ENCODE measurements around the gene CHN2. TPM values are rescaled to one million over a fixed set of nuclear protein-coding genes. Genes with fewer than 3 reads are reported as not detected.
A peak's percentile ranks its signal among the peaks of the same experiment; 100 is the strongest.

Gene CHN2
- total RNA-seq, 2 donors from 2014 or later = 7.0 to 29.1 TPM

GRCh38 chr7:29167721-29168120 lies 26.9 kb upstream of the CHN2 start:
- DNase-seq (ENCODE audit: low spot score) = no peak
- intact Hi-C loops (cut with DNase I) = no loop called here
- WGBS = 78% methylated on average over 1 of the region's 1 CpG

DNA sequence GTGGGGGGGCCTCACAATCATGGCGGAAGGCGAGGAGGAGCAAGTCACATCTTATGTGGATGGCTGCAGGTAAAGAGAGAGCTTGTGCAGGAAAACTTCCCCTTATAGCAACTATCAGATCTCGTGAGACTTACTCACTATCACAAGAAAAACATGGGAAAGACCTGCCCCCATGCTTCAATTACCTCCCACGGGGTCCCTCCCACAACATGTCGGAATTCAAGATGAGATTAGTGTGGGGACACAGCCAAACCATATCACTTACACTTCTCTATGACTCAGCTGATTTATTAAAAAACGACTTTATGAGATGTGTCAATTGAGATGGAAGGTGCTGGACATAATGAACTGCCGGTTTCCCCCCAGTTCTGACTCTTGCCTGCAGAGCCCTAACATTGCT lies 23.8 kb upstream of the CHN2 start:
- 77% methylated on average over 7 of the region's 7 CpGs for WGBS
- intact Hi-C loops (cut with DNase I) = no loop called here
- TF ChIP-seq POLR2A (IDR thresholded peaks at IDR 0.05) = no peak
- no peak for TF ChIP-seq POLR2AphosphoS5 (IDR thresholded peaks at IDR 0.05)
- TF ChIP-seq CTCF (IDR thresholded peaks at IDR 0.05) = no peak
- no peaks in the 10 kb centered on the region for H3K9me3 ChIP-seq
- DNase-seq (ENCODE audit: low spot score) = no peak
- no peak overlapping the region for H3K27ac ChIP-seq
- no peak overlapping the region for H3K4me3 ChIP-seq
- no peaks in the 10 kb centered on the region for H3K4me1 ChIP-seq (replicated peaks)
- H3K27me3 ChIP-seq (replicated peaks; ENCODE audit: insufficient read depth) = no peaks in the 10 kb centered on the region
- H3K36me3 ChIP-seq = no peaks in the 10 kb centered on the region

More at GRCh38 chr7:29167721-29168120, 26.9 kb upstream of the CHN2 start:
- H3K27me3 ChIP-seq (replicated peaks; ENCODE audit: insufficient read depth) = no peaks in the 10 kb centered on the region
- H3K4me1 ChIP-seq (replicated peaks) = no peaks in the 10 kb centered on the region
- H3K9me3 ChIP-seq = no peaks in the 10 kb centered on the region
- no peaks in the 10 kb centered on the region for H3K36me3 ChIP-seq
- no peak overlapping the region for H3K4me3 ChIP-seq
- H3K27ac ChIP-seq = no peak overlapping the region
- TF ChIP-seq POLR2A (IDR thresholded peaks at IDR 0.05) (no peak), POLR2AphosphoS5 (IDR thresholded peaks at IDR 0.05) (no peak), CTCF (IDR thresholded peaks at IDR 0.05) (no peak)

- no peaks in the 10 kb centered on the region for H3K27me3 ChIP-seq (replicated peaks; ENCODE audit: insufficient read depth)
- intact Hi-C loops (cut with DNase I) = no loop called here
- 82% methylated on average over 3 of the region's 3 CpGs for WGBS
- H3K4me3 ChIP-seq = no peak overlapping the region
- H3K4me1 ChIP-seq (replicated peaks) = no peaks in the 10 kb centered on the region
- H3K9me3 ChIP-seq = no peaks in the 10 kb centered on the region
- no peaks in the 10 kb centered on the region for H3K36me3 ChIP-seq
- TF ChIP-seq POLR2A (IDR thresholded peaks at IDR 0.05) = no peak
- no peak for TF ChIP-seq CTCF (IDR thresholded peaks at IDR 0.05)
- no peak for TF ChIP-seq POLR2AphosphoS5 (IDR thresholded peaks at IDR 0.05)
- DNase-seq (ENCODE audit: low spot score) = no peak
- H3K27ac ChIP-seq = no peak overlapping the region
Observed at GRCh38 chr7:29173458-29173857, 21.1 kb upstream of the CHN2 start.

- DNase-seq (ENCODE audit: low spot score) = peak; percentile 23
- H3K9me3 ChIP-seq = no peaks in the 10 kb centered on the region
- H3K4me3 ChIP-seq = no peak overlapping the region
- H3K27me3 ChIP-seq (replicated peaks; ENCODE audit: insufficient read depth) = no peaks in the 10 kb centered on the region
- intact Hi-C loops (cut with DNase I) = no loop called here
- no peaks in the 10 kb centered on the region for H3K4me1 ChIP-seq (replicated peaks)
- WGBS = 43% methylated on average over 9 of the region's 9 CpGs
- H3K36me3 ChIP-seq = no peaks in the 10 kb centered on the region
- TF ChIP-seq POLR2A (IDR thresholded peaks at IDR 0.05) (no peak), POLR2AphosphoS5 (IDR thresholded peaks at IDR 0.05) (peak; percentile 33)
- H3K27ac ChIP-seq = peak overlapping the region in 1 of 2 donors; percentile 32
Observed at GRCh38 chr7:29177963-29178600, 16.5 kb upstream of the CHN2 start.

- intact Hi-C loops (cut with DNase I) = no loop called here
- Histone ChIP-seq H3K36me3 (no peaks in the 10 kb centered on the region), H3K27me3 (replicated peaks; ENCODE audit: insufficient read depth) (no peaks in the 10 kb centered on the region), H3K4me1 (replicated peaks) (no peaks in the 10 kb centered on the region), H3K9me3 (no peaks in the 10 kb centered on the region), H3K27ac (no peak overlapping the region), H3K4me3 (no peak overlapping the region)
- WGBS = 80% methylated on average over 1 of the region's 1 CpG
- DNase-seq (ENCODE audit: low spot score) = no peak
- TF ChIP-seq POLR2A (IDR thresholded peaks at IDR 0.05) (no peak), CTCF (IDR thresholded peaks at IDR 0.05) (no peak), POLR2AphosphoS5 (IDR thresholded peaks at IDR 0.05) (no peak)
Observed at GRCh38 chr7:29179115-29179514, 15.5 kb upstream of the CHN2 start.

Measured in prostate gland (tissue), 2 donors.